AML-193 (cell line): ENCODE results near the gene TTC21B.
"Not testable (repeated sequence)": the region's sequence is repeated elsewhere in the genome, so short reads cannot be mapped to it uniquely, and the experiment has no call there.

Source experiments
- DNase-seq, 2 experiments: peaks; one replicate each; lab custom pipeline; 2025; lab: John Stamatoyannopoulos, UW

TTC21B gene

DNA sequence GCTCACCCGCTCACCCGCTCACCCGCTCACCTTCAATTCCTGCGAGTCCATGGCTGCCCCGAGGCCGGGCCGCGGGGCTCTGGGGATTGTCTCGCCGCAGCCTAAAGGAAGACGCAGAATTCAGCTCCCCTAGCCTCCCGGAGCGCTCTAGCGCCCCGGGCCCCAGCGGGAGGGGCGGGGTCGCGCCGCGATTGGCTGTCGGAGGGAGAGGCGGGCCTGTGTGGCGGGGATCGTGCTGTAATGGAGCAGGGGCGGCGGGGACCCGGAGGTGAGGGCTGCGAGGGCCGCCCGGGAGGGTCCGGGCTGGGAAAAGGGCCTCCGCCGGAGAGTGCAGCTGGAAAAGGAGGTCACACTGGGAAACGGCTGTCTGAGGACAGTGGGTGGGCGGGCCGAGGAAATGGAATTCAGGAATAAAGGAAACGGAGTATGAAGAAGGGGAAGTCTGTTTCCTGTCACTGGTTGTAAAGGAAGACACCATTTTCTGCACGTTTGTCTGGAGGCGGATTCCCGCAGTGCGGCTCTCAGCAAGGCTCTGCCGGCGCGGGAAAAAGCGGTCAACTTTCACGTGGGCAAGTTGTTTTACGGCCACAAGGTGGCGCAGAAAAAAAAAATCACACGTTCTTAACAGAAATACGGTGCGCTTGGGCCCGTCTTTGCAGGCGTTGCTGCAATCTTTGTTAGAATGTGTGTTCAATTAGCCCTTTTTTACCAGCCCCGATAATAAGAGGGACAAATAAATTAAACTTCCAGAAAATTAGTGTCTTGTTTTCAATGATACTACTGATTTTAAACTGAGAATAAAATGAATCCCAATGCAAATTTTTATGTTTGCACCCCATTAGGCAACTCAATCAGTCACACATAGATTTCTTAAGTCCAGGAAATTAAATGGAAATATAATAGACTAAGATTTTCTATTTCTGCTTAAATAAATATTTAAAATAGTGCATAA lies at the start of gene TTC21B:
TSS of gene TTC21B (minus strand) at position 122 of the 952 bp plus-strand sequence. CDS start at position 51, 71 bp downstream.
- peak; percentile 88 to 89 for DNase-seq

GRCh38 chr2:166000401-166000800 lies 46.8 kb upstream of the TTC21B start:
- DNase-seq, result no peak

DNA sequence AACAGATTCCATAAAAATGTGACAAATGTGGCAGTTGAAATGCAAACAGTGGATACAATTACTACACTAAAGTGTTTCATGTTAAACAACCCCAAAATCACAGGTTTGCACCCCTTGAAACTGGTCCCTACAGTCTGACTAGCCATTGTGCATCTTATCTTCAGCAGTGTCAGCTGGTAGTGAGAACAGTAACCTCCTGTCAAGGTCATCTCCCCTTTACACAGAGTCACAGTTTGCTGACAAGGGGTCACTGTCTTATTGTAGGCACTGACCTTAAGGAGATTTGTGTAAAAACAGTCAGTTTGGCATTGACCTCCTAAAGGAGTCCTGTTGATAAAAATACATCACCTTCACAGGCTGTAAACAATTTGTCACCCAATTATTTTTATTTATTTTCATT lies 37.3 kb upstream of the TTC21B start:
- DNase-seq, result no peak

DNA sequence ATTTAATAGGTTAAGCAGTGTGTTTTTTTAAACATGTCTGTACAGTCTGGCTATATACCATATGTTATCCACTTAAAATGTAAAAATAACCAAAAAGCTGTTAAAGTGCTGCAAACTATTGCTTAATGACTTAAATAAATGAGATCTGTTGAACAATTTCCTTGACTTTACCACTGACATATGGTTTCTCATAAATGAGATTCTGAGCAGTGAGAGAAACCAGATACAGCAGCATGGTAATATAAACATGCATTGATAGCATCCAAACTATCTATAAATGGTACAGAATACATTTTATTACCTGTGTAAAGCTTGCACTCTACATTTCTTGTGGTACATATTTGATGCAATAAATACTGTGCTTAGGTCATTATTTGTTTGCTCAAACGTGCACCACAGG lies 36.3 kb upstream of the TTC21B start:
- no peak for DNase-seq

GRCh38 chr2:165985120-165985519 lies 31.5 kb upstream of the TTC21B start:
- no peak for DNase-seq

DNA sequence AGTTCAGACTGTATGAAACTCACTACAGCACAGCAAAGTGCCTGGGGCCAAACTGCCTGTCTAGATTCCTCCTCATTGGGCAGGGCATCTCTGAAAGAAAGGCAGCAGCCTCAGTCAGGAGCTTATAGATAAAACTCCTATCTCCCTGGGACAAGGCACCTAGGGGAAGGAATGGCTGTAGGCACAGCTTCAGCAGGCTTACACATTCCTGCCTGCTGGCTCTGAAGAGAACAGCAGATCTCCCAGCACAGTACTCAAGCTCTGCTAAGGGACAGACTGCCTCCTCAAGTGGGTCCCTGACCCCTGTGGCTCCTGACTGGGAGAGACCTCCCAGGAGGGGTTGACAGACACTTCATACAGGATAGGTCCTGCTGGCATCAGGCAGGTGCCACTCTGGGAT lies 18.6 kb upstream of the TTC21B start:
- DNase-seq, result not testable (repeated sequence)

GRCh38 chr2:165970663-165971062 lies 17.1 kb upstream of the TTC21B start:
- no peak for DNase-seq

DNA sequence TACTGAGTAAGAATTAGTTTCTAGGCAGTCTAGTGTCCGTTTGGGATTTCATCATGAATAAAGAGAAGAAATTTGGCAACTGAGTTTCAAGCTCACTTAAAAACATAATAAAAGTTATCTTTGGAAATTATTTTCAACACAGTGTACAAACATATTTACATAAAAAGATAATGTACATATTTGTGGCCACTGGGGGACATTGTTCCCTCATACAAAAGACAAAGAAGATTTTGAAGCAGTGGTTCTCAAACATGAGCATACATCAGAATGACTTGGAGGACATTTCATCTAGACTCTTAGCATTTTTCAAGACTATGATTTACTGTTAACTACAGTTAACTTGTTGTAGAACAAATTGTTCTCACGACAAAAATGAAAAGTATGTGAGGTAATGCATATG lies 15.7 kb upstream of the TTC21B start:
- DNase-seq, result no peak

DNA sequence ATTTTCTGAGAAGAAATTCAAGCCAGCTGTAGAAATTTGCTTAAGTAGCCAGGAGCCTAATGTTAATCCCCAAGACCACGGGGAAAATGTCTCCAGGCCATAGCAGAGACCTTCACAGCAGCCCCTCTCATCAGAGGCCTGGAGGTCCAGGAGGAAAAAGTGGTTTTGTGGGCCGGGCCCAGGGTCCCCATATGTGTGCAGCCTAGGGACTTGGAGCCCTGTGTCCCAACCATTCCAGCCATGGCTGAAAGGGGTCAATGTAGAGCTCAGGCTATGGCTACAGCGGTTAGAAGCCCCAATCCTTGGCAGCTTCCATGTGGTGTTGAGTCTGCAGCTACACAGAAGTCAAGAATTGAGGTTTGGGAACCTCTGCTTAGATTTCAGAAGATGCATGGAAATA lies 14.2 kb upstream of the TTC21B start:
- no peak for DNase-seq

DNA sequence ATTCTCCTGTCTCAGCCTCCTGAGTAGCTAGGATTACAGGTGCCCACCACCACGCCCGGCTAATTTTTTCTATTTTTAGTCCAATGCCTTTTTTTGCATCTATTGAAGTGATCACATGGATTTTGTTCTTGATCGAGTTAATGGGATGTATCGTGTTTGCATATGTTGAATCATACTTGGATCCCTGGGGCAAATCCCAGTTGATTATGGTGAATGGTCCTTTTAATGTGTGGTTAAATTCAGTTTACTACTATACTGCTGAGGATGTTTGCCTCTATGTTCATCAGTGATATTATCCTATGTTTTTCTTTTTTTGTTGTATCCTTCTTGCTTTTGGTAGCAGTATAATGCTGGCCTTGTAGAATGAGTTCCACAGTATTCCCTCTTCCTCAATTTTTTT lies 8.2 kb upstream of the TTC21B start:
- no peak for DNase-seq

DNA sequence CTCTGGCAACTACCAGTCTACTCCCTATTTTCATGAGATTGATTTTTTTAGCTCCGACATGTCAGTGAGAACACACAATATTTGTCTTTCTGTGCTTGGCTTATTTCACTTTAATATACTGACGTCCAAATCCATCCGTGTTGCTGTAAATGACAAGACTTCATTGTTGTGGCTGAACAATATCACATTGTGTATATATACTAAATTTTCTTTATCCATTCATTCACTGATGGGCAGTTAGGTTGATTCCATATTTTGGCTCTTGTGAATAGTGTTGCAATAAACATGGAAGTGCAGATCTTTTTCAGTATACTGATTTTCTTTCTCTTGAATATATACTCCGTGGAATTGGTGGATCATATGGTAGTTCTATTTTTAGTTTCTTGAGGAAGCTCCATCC lies 5.8 kb upstream of the TTC21B start:
- no peak for DNase-seq

DNA sequence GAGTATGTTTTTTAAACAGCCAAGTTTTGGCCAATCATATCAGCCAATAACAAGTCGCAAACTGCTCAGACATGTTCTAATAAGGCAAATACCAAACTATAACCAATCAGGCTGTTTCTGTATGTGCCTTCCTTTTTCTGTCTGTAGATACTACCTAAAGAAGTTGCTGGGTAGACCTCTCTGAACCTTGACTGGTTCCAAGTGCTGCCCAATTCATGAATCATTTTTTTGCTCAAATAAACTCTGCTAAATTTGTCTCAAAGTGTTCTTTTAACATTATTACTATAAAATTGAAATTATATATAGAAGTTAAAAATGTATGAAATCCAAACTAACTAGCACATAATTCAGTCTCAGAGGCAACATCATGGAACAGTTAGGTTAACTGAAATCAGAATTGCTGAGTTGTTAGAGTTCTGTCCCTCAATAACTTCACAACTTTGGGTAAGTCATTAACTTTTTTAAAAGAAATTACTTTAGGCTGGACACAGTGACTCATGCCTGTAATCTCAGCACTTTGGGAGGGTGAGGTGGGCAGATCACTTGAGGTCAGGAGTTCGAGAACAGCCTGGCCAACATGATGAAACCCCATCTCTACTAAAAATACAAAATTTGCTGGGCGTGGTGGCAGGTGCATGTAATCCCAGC lies 4.9 kb upstream of the TTC21B start:
- no peak for DNase-seq

DNA sequence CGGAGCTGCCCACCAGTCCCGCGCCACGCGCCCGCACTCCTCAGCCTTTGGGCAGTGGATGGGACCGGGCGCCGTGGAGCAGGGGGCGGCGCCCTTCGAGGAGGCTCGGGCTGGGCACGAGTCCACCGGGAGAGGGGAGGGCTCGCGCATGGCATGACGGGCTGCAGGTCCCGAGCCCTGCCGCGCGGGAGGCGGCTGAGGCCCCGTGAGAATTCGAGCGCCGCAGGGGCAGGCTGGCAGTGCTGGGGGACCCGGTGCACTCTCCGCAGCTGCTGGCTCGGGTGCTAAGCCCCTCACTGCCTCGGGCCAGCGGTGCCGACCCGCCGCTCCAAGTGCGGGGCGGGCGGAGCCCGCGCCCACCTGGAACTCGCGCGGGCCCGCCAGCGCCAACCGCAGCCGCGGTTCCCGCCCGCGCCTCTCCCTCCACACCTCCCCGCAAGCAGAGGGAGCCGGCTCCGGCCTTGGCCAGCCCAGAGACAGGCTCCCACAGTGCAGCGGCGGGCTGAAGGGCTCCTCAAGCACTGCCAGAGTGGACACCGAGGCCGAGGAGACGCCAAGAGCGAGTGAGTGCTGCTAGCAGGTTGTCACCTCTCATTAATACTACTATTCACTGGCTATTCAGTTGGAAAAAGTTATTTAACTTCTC lies 3.6 kb upstream of the TTC21B start:
- no peak for DNase-seq

DNA sequence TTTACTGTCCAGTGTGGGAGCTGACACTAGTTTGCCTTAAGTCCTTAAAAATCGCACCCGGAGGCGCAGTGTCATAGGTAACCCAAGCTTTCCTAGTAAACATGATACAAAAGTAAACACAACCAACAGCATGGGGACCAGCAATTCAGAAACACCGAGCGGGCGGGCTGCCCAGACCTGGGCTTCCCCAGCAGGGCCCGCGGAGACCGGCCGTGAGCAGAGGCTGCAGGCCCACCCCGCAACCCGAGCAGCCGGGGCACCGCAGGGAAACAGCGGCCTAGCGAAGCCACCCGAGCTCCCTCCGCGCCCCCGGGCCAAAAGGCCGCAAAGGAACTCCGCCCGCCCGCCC lies 296 bp downstream of the TTC21B start:
- no peak for DNase-seq

GRCh38 chr2:165952741-165953211 lies 800 bp downstream of the TTC21B start:
- DNase-seq, result no peak

- no peak for DNase-seq
Observed at GRCh38 chr2:165952085-165952484, 1.5 kb downstream of the TTC21B start.

DNA sequence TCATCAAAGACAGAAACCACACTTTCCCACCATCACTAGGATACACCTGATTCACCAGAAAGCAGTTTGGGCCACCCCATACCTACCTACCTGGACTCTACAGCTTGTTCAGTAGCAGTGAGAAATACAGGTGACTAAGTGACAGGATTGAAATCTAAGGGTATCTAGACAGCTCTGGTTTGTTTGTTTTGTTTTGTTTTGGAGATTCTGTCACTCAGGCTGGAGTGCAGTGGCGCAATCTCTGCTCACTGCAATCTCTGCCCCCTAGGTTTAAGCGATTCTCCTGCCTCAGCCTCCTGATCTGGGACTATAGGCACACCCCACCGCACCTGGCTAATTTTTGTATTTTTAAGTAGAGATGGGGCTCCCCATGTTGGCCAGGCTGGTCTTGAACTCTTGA lies 3.1 kb downstream of the TTC21B start:
- DNase-seq, result no peak

DNA sequence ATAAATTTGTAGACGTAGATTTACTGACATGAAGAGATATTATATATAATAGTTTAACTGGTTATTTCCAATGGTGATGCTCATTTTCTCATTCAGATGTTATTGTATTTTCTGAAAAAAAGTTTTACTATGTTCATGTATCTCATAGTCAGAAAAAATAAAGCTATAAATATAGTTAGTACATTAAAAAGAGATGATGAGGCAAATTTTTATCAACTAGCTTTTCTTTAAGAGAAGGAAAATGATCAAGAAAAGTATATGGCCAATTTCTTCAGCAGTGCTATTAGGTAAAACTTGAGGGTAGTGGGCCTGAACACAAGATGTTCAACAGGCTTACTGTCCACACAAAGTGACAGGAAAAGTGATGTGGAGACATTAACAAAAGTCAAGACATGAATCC lies 11.7 kb downstream of the TTC21B start:
- DNase-seq, result no peak

DNA sequence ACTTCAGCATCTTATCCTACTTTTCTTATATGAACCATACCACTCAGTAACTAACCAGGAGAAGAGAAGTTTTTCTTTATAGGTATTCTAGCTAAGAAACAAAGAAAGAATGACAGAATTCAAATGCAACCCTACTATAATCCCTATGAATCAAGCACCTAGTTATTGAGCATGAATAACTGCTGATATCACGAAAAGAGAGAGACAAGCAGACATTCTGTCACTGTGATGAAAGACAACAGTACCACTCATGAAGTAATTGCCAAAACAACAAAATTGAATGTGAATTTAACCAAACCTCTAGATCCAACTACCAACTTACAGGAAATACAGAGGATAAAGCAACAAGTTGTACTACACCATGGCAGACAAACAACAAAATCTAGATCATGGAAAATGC lies 15.3 kb downstream of the TTC21B start:
- DNase-seq, result no peak

- no peak for DNase-seq
Observed at GRCh38 chr2:165933211-165933910, 20.2 kb downstream of the TTC21B start.

- no peak for DNase-seq
Observed at GRCh38 chr2:165927774-165928173, 25.8 kb downstream of the TTC21B start.

GRCh38 chr2:165927353-165927752 lies 26.2 kb downstream of the TTC21B start:
- no peak for DNase-seq
